CD4-positive, alpha-beta T cell treated with Interleukin-2 at 100 ng/mL for 4 hours (primary cell): ENCODE measurements around the gene KRTAP12-2.

ENCODE experiments used
- DNase-seq: peaks from one replicate; pipeline ENCODE4 v3.0.0-alpha.2; 2020; ENCODE audit warnings: low spot score

KRTAP12-2 gene

GRCh38 chr21:44666401-44667320, at the start of gene KRTAP12-2:
Gene KRTAP12-2 (minus strand): TSS chr21:44666927. CDS start chr21:44666886, 41 bp downstream.
- no peak for DNase-seq

- no peak for DNase-seq
Measured at GRCh38 chr21:44714905-44715304, 48.2 kb upstream of the KRTAP12-2 start.

- DNase-seq: no peak
Measured at GRCh38 chr21:44713846-44714245, 47.1 kb upstream of the KRTAP12-2 start.

GRCh38 chr21:44713130-44713529, 46.4 kb upstream of the KRTAP12-2 start:
- DNase-seq: no peak

GRCh38 chr21:44712203-44713028, 45.7 kb upstream of the KRTAP12-2 start:
- DNase-seq: no peak

- no peak for DNase-seq
Measured at GRCh38 chr21:44711327-44712202, 44.8 kb upstream of the KRTAP12-2 start, which contains the start of gene TSPEAR. Gene TSPEAR (minus strand): TSS chr21:44711572. CDS start chr21:44711514, 58 bp downstream.

GRCh38 chr21:44710756-44711326, 44.1 kb upstream of the KRTAP12-2 start:
- DNase-seq: no peak

GRCh38 chr21:44710294-44710665, 43.6 kb upstream of the KRTAP12-2 start:
- no peak for DNase-seq

GRCh38 chr21:44709426-44710293, 42.9 kb upstream of the KRTAP12-2 start:
- no peak for DNase-seq

GRCh38 chr21:44708866-44709425, 42.2 kb upstream of the KRTAP12-2 start:
- no peak for DNase-seq

- DNase-seq: no peak
Measured at GRCh38 chr21:44708213-44708865, 41.6 kb upstream of the KRTAP12-2 start.

GRCh38 chr21:44706706-44707581, 40.2 kb upstream of the KRTAP12-2 start:
- DNase-seq: no peak

GRCh38 chr21:44706026-44706705, 39.4 kb upstream of the KRTAP12-2 start:
- DNase-seq: no peak

- no peak for DNase-seq
Measured at GRCh38 chr21:44704636-44705001, 37.9 kb upstream of the KRTAP12-2 start.

GRCh38 chr21:44703731-44704635, 37.3 kb upstream of the KRTAP12-2 start:
- no peak for DNase-seq

GRCh38 chr21:44702973-44703730, 36.4 kb upstream of the KRTAP12-2 start:
- DNase-seq: no peak
